ENCODE data around the gene MBP.
"Not testable (repeated sequence)": the region's sequence is repeated elsewhere in the genome, so short reads cannot be mapped to it uniquely, and the experiment has no call there.

The MBP gene

DNA sequence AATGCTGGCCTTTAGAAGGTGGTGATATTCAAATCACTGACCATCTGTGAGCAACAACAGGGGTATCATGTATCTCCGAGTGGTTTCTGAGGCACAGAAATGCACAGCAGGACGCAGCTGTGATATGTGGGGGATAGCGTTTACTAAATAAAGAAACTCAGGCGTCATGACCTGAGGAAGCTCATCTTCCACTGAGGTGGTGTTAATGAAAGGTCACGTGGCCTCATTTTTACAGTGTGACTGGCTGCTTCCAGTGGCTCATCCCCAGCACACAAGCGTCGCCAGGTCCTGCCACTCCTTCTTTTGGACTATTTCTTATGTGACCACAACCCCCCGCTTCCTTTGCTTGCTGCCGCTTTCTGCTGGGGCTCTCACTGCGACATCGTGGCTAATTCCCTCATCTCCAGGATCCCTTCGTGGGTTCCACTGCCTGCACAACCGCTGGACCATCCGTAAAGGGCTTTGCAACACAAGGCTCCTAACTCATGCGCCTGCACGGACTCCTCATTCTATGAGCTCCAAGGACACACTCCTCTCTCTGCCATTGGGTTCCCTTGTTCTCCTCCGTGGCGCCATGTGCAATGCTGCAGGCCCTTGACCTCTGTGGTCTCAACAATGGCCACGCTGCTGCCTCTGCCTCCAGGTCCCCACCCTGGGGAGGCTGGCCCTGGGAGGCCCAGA is 109.3 kb downstream of the MBP start:
- no peak for DNase-seq (ENCODE audit: low read depth in 2 of 2)

DNA sequence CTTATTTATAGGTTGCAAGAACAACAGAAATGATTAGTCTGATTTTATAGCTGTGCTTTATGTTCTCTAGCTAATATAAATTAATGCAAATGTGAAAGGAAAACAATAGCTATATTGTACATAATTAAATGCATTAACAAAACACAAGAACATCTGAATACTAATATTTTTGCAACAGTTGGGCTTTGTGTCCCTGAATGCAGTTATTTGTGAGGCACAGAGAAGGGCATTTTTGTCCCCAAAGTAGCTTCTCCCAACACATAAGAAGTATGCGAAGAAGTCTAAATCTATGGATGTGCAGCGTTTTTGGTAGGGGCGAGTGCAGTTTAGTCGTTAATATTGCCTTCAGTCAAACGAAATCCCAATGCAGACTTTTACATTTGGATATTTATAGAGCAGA is 110.0 kb downstream of the MBP start:
- no peak for DNase-seq (ENCODE audit: low read depth in 2 of 2)

GRCh38 chr18:77022116-77022515 is 110.5 kb downstream of the MBP start:
- no peak for DNase-seq (ENCODE audit: low read depth in 2 of 2)

GRCh38 chr18:77021478-77021877 is 111.1 kb downstream of the MBP start:
- DNase-seq (ENCODE audit: low read depth in 2 of 2): not testable (repeated sequence)

DNA sequence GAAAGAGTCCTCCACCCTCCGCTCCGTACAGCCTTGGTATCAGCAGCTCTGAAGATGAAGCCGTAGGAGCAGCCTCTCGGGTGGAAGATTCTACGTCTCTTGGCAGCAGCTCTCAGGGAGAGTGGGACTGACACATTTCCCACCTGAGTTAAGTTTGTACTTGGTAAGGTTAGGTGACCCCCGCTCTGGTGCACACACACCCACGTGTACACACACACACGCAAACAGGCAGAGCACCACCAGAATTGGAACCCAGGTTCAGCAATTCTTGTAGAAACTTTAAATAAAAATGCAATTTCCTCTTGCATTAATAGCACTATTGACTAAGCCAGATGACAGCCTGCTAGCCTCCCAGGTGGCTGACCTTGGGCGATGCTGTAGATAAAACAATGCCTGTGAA is 111.5 kb downstream of the MBP start:
- no peak for DNase-seq (ENCODE audit: low read depth in 2 of 2)

DNA sequence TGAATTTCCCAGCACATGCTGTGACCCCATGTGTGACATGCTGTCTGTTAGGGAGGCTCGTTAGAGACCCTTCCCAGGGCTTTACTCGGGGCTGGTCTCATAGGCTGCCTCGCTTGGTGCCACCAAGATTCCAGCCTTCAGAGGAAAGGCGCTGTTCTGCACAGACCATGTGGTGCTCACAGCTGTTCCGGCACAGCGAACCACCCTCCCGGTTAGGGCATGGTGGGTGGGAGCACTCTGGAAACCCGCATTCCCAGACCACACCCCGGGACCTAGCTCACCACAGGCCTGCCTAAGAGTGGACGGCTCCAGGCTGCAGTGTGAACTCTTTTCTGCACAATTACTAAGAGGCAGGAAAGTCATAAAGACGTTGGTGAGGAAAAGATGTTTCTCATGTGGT is 112.0 kb downstream of the MBP start:
- DNase-seq (ENCODE audit: low read depth in 2 of 2): no peak

GRCh38 chr18:77019641-77020040 is 112.9 kb downstream of the MBP start:
- DNase-seq (ENCODE audit: low read depth in 2 of 2): no peak

GRCh38 chr18:77018650-77019049 is 113.9 kb downstream of the MBP start:
- DNase-seq (ENCODE audit: low read depth in 2 of 2): not testable (repeated sequence)

DNA sequence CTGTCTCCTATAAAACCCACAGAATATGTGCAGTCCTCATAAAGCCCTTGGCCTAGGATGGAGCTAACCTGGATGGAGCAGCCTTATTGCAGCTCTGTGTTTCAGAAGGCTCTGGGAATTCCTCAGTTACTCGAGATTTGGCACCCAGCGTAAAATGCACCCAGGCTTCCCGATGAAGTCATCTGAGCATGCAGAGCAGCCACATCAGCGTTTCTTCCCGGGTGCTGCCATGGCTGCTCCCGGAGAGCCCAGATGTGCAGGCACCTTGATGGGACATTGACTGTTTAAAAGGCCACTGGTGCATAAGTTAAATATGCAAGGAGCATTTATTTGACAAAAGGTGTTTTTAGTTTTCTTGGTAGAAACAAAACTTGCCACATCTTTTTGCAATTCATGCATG is 115.2 kb downstream of the MBP start:
- no peak for DNase-seq (ENCODE audit: low read depth in 2 of 2)

- no peak for DNase-seq (ENCODE audit: low read depth in 2 of 2)
These were observed 115.6 kb downstream of the MBP start for GRCh38 chr18:77016936-77017335.

DNA sequence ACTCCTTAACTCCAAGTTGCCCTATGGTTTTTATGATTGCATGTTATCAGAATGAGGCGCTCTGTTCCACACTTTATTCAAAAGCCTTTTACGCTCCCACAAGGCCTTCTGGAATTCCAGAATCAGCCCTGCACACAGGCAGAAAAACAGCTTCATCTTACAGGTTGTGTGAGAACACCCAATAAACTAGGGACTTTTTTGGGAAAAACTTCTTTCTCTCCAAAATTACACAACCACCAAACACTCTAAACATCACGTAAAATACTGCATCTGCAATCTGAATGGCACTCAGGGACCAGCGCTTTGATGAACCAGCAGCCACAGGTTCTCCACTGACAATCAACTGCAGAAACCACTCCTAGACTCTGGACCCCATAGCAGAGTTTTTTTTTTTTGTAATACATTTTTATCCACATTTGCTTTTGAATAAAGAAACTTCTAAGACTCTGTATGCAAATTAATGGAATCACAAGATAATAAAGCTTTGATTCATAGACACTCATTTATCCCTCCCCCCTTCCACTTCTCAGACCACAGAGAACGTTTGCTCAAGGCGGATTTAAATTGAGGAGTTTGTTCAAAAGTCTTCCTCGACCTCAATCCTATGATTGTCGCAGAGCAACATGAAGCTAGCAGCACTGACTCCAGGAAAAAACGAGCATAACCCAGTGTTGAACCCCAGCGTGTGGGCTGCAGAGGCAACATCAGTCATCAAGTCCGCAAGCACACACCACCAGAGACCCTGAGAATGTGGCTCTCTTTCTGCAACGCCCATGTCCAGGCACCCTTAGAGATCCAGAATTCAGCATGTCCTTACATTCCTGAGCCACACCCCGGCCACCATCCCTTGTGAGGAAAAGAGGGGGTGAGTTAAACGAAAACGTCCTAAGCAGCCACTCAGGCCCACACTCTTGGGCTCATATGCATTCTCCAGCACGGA is 116.5 kb downstream of the MBP start:
- no peak for DNase-seq (ENCODE audit: low read depth in 2 of 2)

DNA sequence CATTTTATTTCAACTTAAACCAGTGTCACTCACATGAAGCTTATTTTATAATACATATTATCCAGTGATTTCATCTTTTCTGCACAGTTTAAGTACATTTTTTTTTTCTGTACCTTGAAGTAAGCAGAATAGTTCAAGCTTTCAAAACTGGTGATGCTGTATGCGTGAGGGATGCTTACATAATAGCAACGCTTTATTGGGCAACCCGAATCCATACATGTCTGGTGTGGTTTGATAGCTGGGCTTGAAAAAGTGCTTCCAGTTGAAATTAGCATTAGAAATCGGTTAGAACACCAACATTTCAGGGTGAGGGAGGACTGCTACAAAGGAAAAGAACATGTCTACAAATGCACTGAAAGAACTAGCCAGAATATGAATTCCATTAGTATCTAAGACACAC is 117.4 kb downstream of the MBP start:
- DNase-seq (ENCODE audit: low read depth in 2 of 2): no peak

DNA sequence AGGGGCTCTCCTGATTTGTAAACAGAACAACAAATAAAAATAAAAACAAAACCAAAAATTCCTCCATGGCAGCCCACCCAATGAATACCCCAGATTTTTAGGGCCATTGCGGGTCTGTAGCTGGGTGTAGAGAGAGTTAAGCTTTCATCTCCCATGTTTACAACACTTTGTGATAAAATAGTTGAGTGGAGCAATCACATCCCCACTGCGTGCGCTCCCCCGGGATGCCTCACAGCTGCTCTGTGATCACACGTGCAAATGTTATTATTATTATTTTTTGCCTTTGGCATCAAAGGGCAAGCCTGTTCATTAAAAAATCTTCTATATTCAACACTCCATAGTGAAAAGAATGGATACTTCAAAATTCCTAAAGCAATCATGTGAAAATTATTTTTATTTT is 118.0 kb downstream of the MBP start:
- DNase-seq (ENCODE audit: low read depth in 2 of 2): no peak

DNA sequence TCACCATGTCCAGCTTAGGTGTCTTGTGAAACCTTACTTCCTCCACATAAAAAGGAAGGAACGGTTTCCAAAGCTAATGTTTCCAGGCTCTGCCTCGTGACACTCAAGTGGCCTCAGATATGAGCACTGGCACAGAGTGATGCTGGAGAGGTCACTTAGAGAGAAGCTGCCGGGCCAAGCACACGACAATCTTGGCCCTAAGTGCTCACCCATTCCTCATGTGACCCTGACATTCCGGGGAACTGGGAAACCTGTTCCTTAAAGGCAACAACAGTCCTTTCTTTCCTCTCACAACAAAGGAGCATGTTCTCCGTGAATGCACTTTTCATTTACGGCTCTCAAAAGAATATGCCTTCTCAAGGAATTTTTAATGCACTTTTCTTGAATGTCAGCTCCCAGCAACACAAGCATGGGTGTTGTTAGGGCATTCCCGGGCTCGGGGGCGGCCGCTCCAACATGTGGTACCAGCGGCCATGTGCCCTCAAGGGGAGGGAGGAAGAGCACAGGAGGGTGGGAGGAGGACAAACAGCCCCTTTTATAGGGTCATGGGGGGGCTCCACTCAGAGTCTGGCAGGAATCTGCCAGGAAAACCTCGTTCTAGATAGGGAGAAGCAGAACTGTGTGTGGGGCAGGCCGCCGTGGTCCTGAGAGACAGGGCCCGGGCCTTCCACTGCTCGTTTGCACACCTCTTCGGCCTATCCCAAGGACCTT is 118.6 kb downstream of the MBP start:
- no peak for DNase-seq (ENCODE audit: low read depth in 2 of 2)

GRCh38 chr18:77012806-77013541 is 119.6 kb downstream of the MBP start:
- no peak for DNase-seq (ENCODE audit: low read depth in 2 of 2)

GRCh38 chr18:77012120-77012519 is 120.5 kb downstream of the MBP start:
- no peak for DNase-seq (ENCODE audit: low read depth in 2 of 2)

DNA sequence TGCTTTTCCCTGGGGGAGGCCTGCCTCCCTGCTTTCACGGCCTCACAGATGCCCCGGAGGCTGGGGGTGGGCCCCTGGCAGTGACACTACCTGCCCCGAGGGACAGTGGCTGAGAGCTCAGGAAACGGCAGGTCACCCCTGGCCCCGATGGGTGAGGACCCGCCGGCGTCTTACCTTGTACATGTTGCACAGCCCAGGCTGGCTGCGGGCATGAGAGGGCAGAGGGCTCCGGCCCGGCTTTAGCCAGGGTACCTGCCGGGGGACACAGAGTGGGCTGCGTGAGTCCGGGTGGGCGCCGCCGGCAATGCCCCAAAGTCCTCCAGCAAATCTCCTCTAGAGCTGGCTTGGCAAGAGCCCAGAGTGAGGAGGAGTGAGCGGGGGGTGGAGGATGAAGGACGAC is 122.9 kb downstream of the MBP start:
- no peak for DNase-seq (ENCODE audit: low read depth in 2 of 2)

DNA sequence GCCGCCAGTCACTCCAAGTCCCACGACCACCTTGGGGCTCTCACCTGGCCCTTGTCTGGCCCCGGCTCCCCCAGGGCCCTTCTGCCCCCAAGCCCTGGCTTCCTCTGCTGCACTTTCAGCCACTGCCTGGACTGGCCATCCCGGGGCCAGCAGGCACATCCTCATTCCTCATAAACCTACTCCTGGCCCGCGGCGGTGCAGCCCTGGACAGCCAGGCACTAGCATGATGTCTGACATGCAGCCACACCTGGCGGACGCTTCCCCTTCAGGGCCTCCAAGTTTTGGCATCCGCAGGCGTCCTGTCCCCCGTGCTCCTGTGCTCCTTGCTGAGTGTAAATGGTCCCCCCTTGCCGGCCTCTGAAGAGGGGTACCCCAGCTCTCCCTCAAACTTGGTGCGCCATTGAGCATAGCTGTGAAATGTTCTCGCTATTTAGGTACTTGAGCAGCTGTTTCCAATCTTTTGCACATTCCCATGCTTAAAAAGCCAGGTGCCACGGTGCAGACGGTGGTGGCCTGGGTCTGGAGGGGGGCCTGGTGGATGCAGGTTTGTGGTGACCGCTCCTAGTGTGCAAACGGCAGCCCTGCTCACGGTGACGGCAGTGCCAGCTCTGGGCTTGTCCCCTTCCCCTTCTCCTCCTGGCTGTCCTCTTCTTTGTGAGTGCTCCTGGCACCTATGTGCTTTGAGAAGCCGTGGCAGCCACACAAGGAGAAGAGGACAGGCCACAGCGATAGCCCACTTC is 123.8 kb downstream of the MBP start:
- DNase-seq (ENCODE audit: low read depth in 2 of 2): no peak

- DNase-seq (ENCODE audit: low read depth in 2 of 2): no peak
These were observed 124.6 kb downstream of the MBP start for GRCh38 chr18:77008006-77008405.

- no peak for DNase-seq (ENCODE audit: low read depth in 2 of 2)
These were observed 125.3 kb downstream of the MBP start for GRCh38 chr18:77007251-77007650.

Measured in fibroblast of skin of left quadriceps (primary cell).